Upper lobe of left lung (tissue), 4 donors: Measurements from ENCODE around the gene FOXP1.

Experiments used
- CTCF ChIP-seq, 6 experiments: fragments of 450-650 bp in 4 of 6; fragments of 200-600 bp in 2 of 6; sonication (generic) in 2 of 6; IDR thresholded peaks; one replicate each; pipeline ENCODE4 v1.5.1; 2016 to 2019; ENCODE audit warnings: antibody characterized with exemption in 6 of 6
- EP300 ChIP-seq, 4 donors: sonication (generic); formaldehyde crosslinking; IDR thresholded peaks; one replicate each; pipeline ENCODE4 v1.5.1; 2017; ENCODE audit warnings: antibody characterized with exemption in 4 of 4, control low read depth in 2 of 4
- POLR2A ChIP-seq, 4 donors: fragments of 450-650 bp; IDR thresholded peaks; one replicate each; pipeline ENCODE4 v1.5.1; 2016 to 2017; ENCODE audit warnings: antibody characterized with exemption in 4 of 4, mild to moderate bottlenecking in 2 of 4
- POLR2AphosphoS5 ChIP-seq, 2 donors: sonication (generic); formaldehyde crosslinking; IDR thresholded peaks; one replicate each; pipeline ENCODE4 v1.5.1; 2017; ENCODE audit warnings: antibody characterized with exemption in 2 of 2

DNA sequence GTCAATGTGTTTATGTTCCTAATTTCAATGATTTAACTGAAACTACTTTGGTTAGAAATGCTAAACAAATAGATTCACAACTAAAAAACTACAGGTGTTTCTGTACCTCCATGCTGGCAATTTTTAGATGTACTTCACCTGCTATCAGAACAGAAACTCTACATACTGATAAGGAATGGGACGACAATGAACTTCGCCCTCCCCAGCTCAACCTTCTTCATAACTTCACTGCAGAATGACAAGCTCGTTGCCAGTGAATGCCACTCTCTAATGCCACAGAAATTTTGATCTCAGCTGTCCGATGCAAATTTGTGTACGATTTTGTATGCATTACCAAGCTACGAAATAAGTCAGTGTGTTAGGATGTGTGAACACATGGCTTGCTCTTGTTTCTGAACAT lies 133.4 kb downstream of the FOXP1 start:
- TF ChIP-seq POLR2A (IDR thresholded peaks at IDR 0.05) (no peak), CTCF (IDR thresholded peaks at IDR 0.05) (no peak), POLR2AphosphoS5 (IDR thresholded peaks at IDR 0.05) (no peak), EP300 (IDR thresholded peaks at IDR 0.05) (no peak)
